K562 (cell line): ENCODE measurements around the gene FAM83E. TPM values are rescaled to one million over a fixed set of nuclear protein-coding genes. Genes with fewer than 3 reads are reported as not detected.
A peak's percentile ranks its signal among the peaks of the same experiment; 100 is the strongest.

Source experiments
- ATAC-seq: fragments of 200-7000 bp; cut with Tn5 transposase; 3 replicates; pipeline ENCODE4 v1.9.1; 2020; ENCODE audit warnings: moderate library complexity
- BruUV-seq: library from RNA; stranded (reverse); fragments of 400-500 nt; replicated peaks from 2 replicates; lab custom pipeline; 2021; lab: Mats Ljungman, UMichigan
- CTCF ChIA-PET: fragments of 300-600 bp; formaldehyde crosslinking; extraction: SDS; loops from one replicate; lab custom pipeline; 2021; ENCODE audit warnings: low intra/inter-chr PET ratio; lab: Yijun Ruan, JAX
- POLR2A ChIA-PET: fragments of 300-600, 350-650 bp; sonication (Branson Sonifier 250); formaldehyde crosslinking; extraction: SDS; loops from one replicate; lab custom pipeline; 2021; ENCODE audit warnings: antibody characterized with exemption, inconsistent platforms; lab: Yijun Ruan, JAX
- DNase-seq, 4 experiments: peaks; one replicate each; pipeline versions ENCODE4 v3.0.0 to v3.0.0-alpha.2; 2011 to 2018; ENCODE audit warnings: low spot score in 3 of 4, mixed read lengths in 3 of 4; ENCODE audit errors: extremely low read depth in 1 of 4
- FAIRE-seq: peaks from 2 replicates; lab custom pipeline; 2011; peaks lifted over from hg19 to GRCh38; lab: Jason Lieb, UNC
- H2AFZ ChIP-seq: 2 replicates; pipeline ENCODE4 v1.6.0; 2011; ENCODE audit warnings: low read depth, low read length, control low read depth, inconsistent platforms
- H3K27ac ChIP-seq: fragments of 200-600 bp; 3 replicates; pipeline ENCODE4 v1.8.0; 2011; ENCODE audit warnings: low read depth, mild to moderate bottlenecking, control low read depth, inconsistent platforms, low read length, moderate library complexity, mixed read lengths; ENCODE audit errors: extremely low read depth
- H3K27me3 ChIP-seq, 2 experiments: fragments of 300-600 bp in 1 of 2; 2 replicates in 1 of 2; 3 replicates in 1 of 2; pipeline versions ENCODE4 v1.6.0 to v1.8.0; 2011; ENCODE audit warnings: inconsistent platforms in 2 of 2, low read length in 2 of 2, mild to moderate bottlenecking in 1 of 2, mixed read lengths in 1 of 2, moderate library complexity in 1 of 2; ENCODE audit not compliant: control insufficient read depth in 2 of 2, insufficient read depth in 2 of 2
- H3K36me3 ChIP-seq: fragments of 300-600 bp; 3 replicates; pipeline ENCODE4 v1.8.0; 2011; ENCODE audit warnings: mild to moderate bottlenecking, low read length, inconsistent platforms; ENCODE audit not compliant: control insufficient read depth, insufficient read depth
- H3K4me1 ChIP-seq, 2 experiments: fragments of 200-600 bp in 1 of 2; replicated peaks in 1 of 2; 2 replicates in 1 of 2; 3 replicates in 1 of 2; pipeline versions ENCODE4 v1.5.1 to v1.8.0; 2011; ENCODE audit warnings: inconsistent platforms in 2 of 2, low read length in 2 of 2, mild to moderate bottlenecking in 1 of 2, mixed read lengths in 1 of 2, moderate library complexity in 1 of 2; ENCODE audit not compliant: control insufficient read depth in 2 of 2, insufficient read depth in 2 of 2
- H3K4me2 ChIP-seq: 2 replicates; pipeline ENCODE4 v1.6.1; 2011; ENCODE audit warnings: low read length, control low read depth, inconsistent platforms, mixed read lengths; ENCODE audit not compliant: insufficient read depth
- H3K4me3 ChIP-seq: fragments of 200-600 bp; sonication (generic), shearing (Covaris generic); 2 replicates; pipeline ENCODE4 v1.5.1; 2016; ENCODE audit warnings: control low read depth, inconsistent platforms
- H3K79me2 ChIP-seq: fragments of 200-600 bp; 3 replicates; pipeline ENCODE4 v1.8.0; 2011; ENCODE audit warnings: low read length, inconsistent platforms; ENCODE audit not compliant: control insufficient read depth, insufficient read depth
- H3K9ac ChIP-seq, 2 experiments: 2 replicates each; pipeline versions ENCODE4 v1.6.0 to v1.6.1; 2011; ENCODE audit warnings: low read depth in 2 of 2, low read length in 2 of 2, control low read depth in 1 of 2, inconsistent platforms in 1 of 2, mild to moderate bottlenecking in 1 of 2, mixed read lengths in 1 of 2; ENCODE audit not compliant: insufficient read depth in 1 of 2
- H3K9me1 ChIP-seq: one replicate; pipeline ENCODE4 v1.6.0; 2011; ENCODE audit warnings: inconsistent platforms, mild to moderate bottlenecking, low read length, moderate library complexity; ENCODE audit not compliant: control insufficient read depth, insufficient read depth
- H3K9me3 ChIP-seq: replicated peaks from 2 replicates; pipeline ENCODE4 v1.5.1; 2011; ENCODE audit warnings: low read depth, low read length, inconsistent platforms; ENCODE audit not compliant: control insufficient read depth, insufficient read depth
- H4K20me1 ChIP-seq: replicated peaks from 2 replicates; pipeline ENCODE4 v1.6.1; 2011; ENCODE audit warnings: low read length, inconsistent platforms, mixed read lengths; ENCODE audit not compliant: control insufficient read depth, insufficient read depth
- BCOR ChIP-seq: fragments of 450-650 bp; IDR thresholded peaks from 2 replicates; pipeline ENCODE4 v1.6.1; 2016
- BDP1 ChIP-seq: IDR thresholded peaks from 3 replicates; pipeline ENCODE4 v1.6.1; 2011; ENCODE audit not compliant: insufficient read length, insufficient read depth
- CBX8 ChIP-seq: fragments of 200-600 bp; sonication (generic); IDR thresholded peaks from 2 replicates; pipeline ENCODE4 v1.6.1; 2012; ENCODE audit warnings: borderline replicate concordance, mixed run types, low read depth, mild to moderate bottlenecking, moderate library complexity, mixed read lengths, low read length, control low read depth, inconsistent platforms; ENCODE audit not compliant: poor library complexity, severe bottlenecking; ENCODE audit errors: extremely low read depth
- FOS ChIP-seq: IDR thresholded peaks from 3 replicates; pipeline ENCODE4 v1.6.1; 2011; ENCODE audit not compliant: insufficient read length; ENCODE audit errors: extremely low read depth
- FOXJ2 ChIP-seq: fragments of 200-800 bp; sonication (Bioruptor generic); IDR thresholded peaks from 2 replicates; pipeline ENCODE4 v1.6.1; 2016; ENCODE audit warnings: missing genetic modification characterization, missing compliant biosample characterization
- RBM14 ChIP-seq: fragments of 200-400 bp; formaldehyde crosslinking; IDR thresholded peaks from 2 replicates; pipeline ENCODE4 v1.6.1; 2018; ENCODE audit warnings: low read depth, mild to moderate bottlenecking, low read length, moderate library complexity, borderline replicate concordance; ENCODE audit not compliant: insufficient read depth
- RBM25 ChIP-seq: fragments of 200-400 bp; formaldehyde crosslinking; IDR thresholded peaks from 2 replicates; pipeline ENCODE4 v1.6.1; 2018; ENCODE audit warnings: low read length, low read depth, moderate library complexity; ENCODE audit not compliant: severe bottlenecking
- SMAD2 ChIP-seq: fragments of 150-350 bp; IDR thresholded peaks from 2 replicates; pipeline ENCODE4 v1.6.1; 2014; ENCODE audit warnings: low read depth, mild to moderate bottlenecking, low read length
- SMARCA5 ChIP-seq: fragments of 450-650 bp; IDR thresholded peaks from 2 replicates; pipeline ENCODE4 v1.6.1; 2016
- TAF9B ChIP-seq: fragments of 450-650 bp; IDR thresholded peaks from 2 replicates; pipeline ENCODE4 v1.6.1; 2018; ENCODE audit warnings: mild to moderate bottlenecking; ENCODE audit not compliant: partially characterized antibody
- ZFP36 ChIP-seq: fragments of 150-350 bp; IDR thresholded peaks from 2 replicates; pipeline ENCODE4 v1.6.1; 2018; ENCODE audit warnings: low read length, low read depth; ENCODE audit not compliant: partially characterized antibody
- ZNF263 ChIP-seq: sonication (generic); formaldehyde crosslinking; IDR thresholded peaks from 2 replicates; pipeline ENCODE4 v1.8.0; 2022; ENCODE audit warnings: mild to moderate bottlenecking, missing genetic modification reagents, borderline replicate concordance
- ZNF274 ChIP-seq: IDR thresholded peaks from 2 replicates; pipeline ENCODE4 v1.6.1; 2011; ENCODE audit warnings: low read depth, mild to moderate bottlenecking, low read length, moderate library complexity, borderline replicate concordance
- ZNF695 ChIP-seq: fragments of 450-650 bp; formaldehyde crosslinking; IDR thresholded peaks from 2 replicates; pipeline ENCODE4 v1.4.0; 2020; ENCODE audit warnings: mild to moderate bottlenecking, moderate library complexity
- WGBS: fragments of 100-300 bp; shearing (Covaris generic); methylation state at CpG from one replicate; pipeline ENCODE4 v1.1.6; 2016; ENCODE audit warnings: low coverage, mixed read lengths; ENCODE audit not compliant: insufficient coverage; ENCODE audit errors: missing lambda C conversion rate; 5-methylcytosine and 5-hydroxymethylcytosine counted together
- in situ Hi-C: fragments of 300-500 bp; cut with MboI; formaldehyde crosslinking; loops from 4 replicates; pipeline ENCODE4 v1.15.0; 2018; ENCODE audit warnings: inconsistent platforms, mixed read lengths
- intact Hi-C: fragments of 100-400 bp; cut with micrococcal nuclease; formaldehyde crosslinking; loops from 2 replicates; pipeline ENCODE4 v1.14.2; 2022
- polyA plus RNA-seq, 8 experiments: library from polyadenylated mRNA; depleted of rRNA in 4 of 8; stranded (reverse) in 5 of 8; unstranded in 3 of 8; fragments of >200 nt; fragmentation: Nextera tagmentation in 2 of 8; fragmentation: Illumina TruSeq in 1 of 8; extraction: Ambion mirVana in 2 of 8; extraction: Trizol in 1 of 8; gene quantifications; 2 replicates each; pipeline versions ENCODE4 v1.2.1 to v1.2.3, GENCODE V29; 2011 to 2014; ENCODE audit warnings: inconsistent platforms in 1 of 8, missing spikeins in 1 of 8
- total RNA-seq, 7 experiments: library from RNA; depleted of rRNA in 6 of 7; stranded (reverse); fragments of >200 nt in 6 of 7; fragmentation: Illumina TruSeq in 2 of 7; extraction: Trizol in 2 of 7; gene quantifications; 2 replicates each; pipeline versions ENCODE4 v1.2.1 to v1.2.3, GENCODE V29; 2011 to 2021; ENCODE audit warnings: low replicate concordance in 1 of 7

FAM83E gene
- total and polyA plus RNA-seq, 9 of the 15 experiments (the other 6 are each of a cell fraction or from before 2014, with no cell fraction given), result 0.15 to 0.87 (median 0.29) TPM; not detected in 4

- H3K9me3 ChIP-seq, result no peaks in the 10 kb centered on the region
- CTCF ChIA-PET, result no interaction called here
- no peak for FAIRE-seq
- no peak overlapping the region for H3K4me2 ChIP-seq
- H3K79me2 ChIP-seq, result no peaks in the 10 kb centered on the region
- ATAC-seq, result no peak
- 52% methylated on average over 6 of the region's 6 CpGs for WGBS
- H2AFZ ChIP-seq, result no peak overlapping the region
- no peaks in the 10 kb centered on the region for H3K36me3 ChIP-seq
- H3K27me3 ChIP-seq, result peaks cover 0 to 7% of the 10 kb centered on the region in 2 experiments; a peak in 2 of 5 replicates
- H3K9me1 ChIP-seq, result peaks cover 2% of the 10 kb centered on the region
- POLR2A ChIA-PET, result interaction anchor here (0.5 to 2.3 kb wide), 2 partner anchors 10 to 21 kb away, joined by 3 to 9 read pairs; no protein-coding TSS in a partner anchor
- H4K20me1 ChIP-seq, result 0 out of 2 replicates have a peak, but pooled peaks cover 2% of the 10 kb centered on the region
- peaks cover 0 to 31% of the 10 kb centered on the region in 2 experiments; a peak in 2 of 5 replicates for H3K4me1 ChIP-seq
- H3K27ac ChIP-seq, result no peak overlapping the region
- BruUV-seq, result no TSS peak
- H3K4me3 ChIP-seq, result no peak overlapping the region
- in situ Hi-C loops, result loop anchor here (25.0 kb wide), 1 partner anchor 1516 kb away; no protein-coding TSS in a partner anchor
- peak; percentile 26 for TF ChIP-seq ZFP36
- TF ChIP-seq FOXJ2 (tag), result no peak
- no peak for TF ChIP-seq ZNF695
- TF ChIP-seq SMAD2, result no peak
- DNase-seq, result no peak
- peak overlapping the region in 1 of 2 experiments; percentile 35; a peak in 1 of 4 replicates for H3K9ac ChIP-seq
- intact Hi-C loops, result no loop called here
Observed at GRCh38 chr19:48595833-48596232, 19.0 kb downstream of the FAM83E start.

GRCh38 chr19:48595171-48595570, 19.7 kb downstream of the FAM83E start:
- Histone ChIP-seq H3K79me2 (no peaks in the 10 kb centered on the region), H3K27me3 (peaks cover 0 to 7% of the 10 kb centered on the region in 2 experiments; a peak in 2 of 5 replicates), H3K36me3 (no peaks in the 10 kb centered on the region), H3K9me3 (no peaks in the 10 kb centered on the region), H3K4me3 (no peak overlapping the region), H3K9ac (no peak overlapping the region), H3K4me2 (no peak overlapping the region), H3K27ac (no peak overlapping the region), H4K20me1 (0 out of 2 replicates have a peak, but pooled peaks cover 2% of the 10 kb centered on the region), H2AFZ (no peak overlapping the region), H3K4me1 (peaks cover 0 to 30% of the 10 kb centered on the region in 2 experiments; a peak in 2 of 5 replicates), H3K9me1 (peaks cover 2% of the 10 kb centered on the region)
- CTCF ChIA-PET, result no interaction called here
- intact Hi-C loops, result no loop called here
- BruUV-seq, result no TSS peak
- POLR2A ChIA-PET, result interaction anchor here (0.5 to 2.6 kb wide), 3 partner anchors 10 to 22 kb away, joined by 3 to 9 read pairs (median 8); no protein-coding TSS in a partner anchor
- DNase-seq (no peak), ATAC-seq (no peak), FAIRE-seq (no peak)
- WGBS, result 36% methylated on average over 4 of the region's 9 CpGs
- in situ Hi-C loops, result loop anchor here (25.0 kb wide), 1 partner anchor 1517 kb away; no protein-coding TSS in a partner anchor
- no peak for TF ChIP-seq ZNF274
- TF ChIP-seq SMARCA5, result peak; percentile 72; the same call in 1 of the 2 replicates
- peak; percentile 62 for TF ChIP-seq BCOR
- TF ChIP-seq RBM14, result no peak
- no peak for TF ChIP-seq BDP1
- no peak for TF ChIP-seq CBX8
- TF ChIP-seq RBM25, result peak; percentile 72
- no peak for TF ChIP-seq FOS
- no peak for TF ChIP-seq TAF9B
- TF ChIP-seq ZNF263 (CRISPR knock-in tag), result no peak
- peak; percentile 62 for TF ChIP-seq ZFP36
